HFF-Myc (cell line): ENCODE data around the gene S100A5.

Experiments
- DNase-seq: peaks from one replicate; pipeline ENCODE4 v3.0.0-alpha.2; 2011; ENCODE audit warnings: low read depth; ENCODE audit errors: extremely low read depth
- H3K4me3 ChIP-seq: replicated peaks from 2 replicates; pipeline ENCODE4 v1.5.1; 2011; ENCODE audit warnings: low read depth, mild to moderate bottlenecking, control low read depth, low read length
- TF ChIP-seq, protein P1 (sequence below): IDR thresholded peaks from 2 replicates; pipeline ENCODE4 v1.5.1; 2012; ENCODE audit warnings: mild to moderate bottlenecking, low read depth, low read length, control low read depth; ENCODE audit errors: missing control alignments

Gene S100A5

DNA sequence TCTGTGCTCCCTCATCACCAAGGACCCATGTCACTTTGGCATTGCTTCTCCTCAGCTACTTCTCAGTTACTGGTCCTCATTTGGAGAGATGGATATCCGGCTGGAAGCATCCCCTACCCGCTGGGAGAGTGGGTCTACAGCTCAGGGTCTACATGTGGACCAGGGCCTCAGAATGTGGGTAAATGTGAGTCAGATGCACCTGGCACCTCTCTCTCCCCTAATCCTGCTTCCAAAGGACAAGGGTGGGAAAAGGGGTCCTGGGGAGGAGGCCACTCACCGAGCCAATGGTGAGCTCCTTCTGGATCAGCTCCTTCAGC, 5.9 kb downstream of the S100A5 start:
- H3K4me3 ChIP-seq: peak overlapping the region; percentile 81
- DNase-seq: no peak
- TF ChIP-seq, protein P1, sequence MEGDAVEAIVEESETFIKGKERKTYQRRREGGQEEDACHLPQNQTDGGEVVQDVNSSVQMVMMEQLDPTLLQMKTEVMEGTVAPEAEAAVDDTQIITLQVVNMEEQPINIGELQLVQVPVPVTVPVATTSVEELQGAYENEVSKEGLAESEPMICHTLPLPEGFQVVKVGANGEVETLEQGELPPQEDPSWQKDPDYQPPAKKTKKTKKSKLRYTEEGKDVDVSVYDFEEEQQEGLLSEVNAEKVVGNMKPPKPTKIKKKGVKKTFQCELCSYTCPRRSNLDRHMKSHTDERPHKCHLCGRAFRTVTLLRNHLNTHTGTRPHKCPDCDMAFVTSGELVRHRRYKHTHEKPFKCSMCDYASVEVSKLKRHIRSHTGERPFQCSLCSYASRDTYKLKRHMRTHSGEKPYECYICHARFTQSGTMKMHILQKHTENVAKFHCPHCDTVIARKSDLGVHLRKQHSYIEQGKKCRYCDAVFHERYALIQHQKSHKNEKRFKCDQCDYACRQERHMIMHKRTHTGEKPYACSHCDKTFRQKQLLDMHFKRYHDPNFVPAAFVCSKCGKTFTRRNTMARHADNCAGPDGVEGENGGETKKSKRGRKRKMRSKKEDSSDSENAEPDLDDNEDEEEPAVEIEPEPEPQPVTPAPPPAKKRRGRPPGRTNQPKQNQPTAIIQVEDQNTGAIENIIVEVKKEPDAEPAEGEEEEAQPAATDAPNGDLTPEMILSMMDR: no peak

DNA sequence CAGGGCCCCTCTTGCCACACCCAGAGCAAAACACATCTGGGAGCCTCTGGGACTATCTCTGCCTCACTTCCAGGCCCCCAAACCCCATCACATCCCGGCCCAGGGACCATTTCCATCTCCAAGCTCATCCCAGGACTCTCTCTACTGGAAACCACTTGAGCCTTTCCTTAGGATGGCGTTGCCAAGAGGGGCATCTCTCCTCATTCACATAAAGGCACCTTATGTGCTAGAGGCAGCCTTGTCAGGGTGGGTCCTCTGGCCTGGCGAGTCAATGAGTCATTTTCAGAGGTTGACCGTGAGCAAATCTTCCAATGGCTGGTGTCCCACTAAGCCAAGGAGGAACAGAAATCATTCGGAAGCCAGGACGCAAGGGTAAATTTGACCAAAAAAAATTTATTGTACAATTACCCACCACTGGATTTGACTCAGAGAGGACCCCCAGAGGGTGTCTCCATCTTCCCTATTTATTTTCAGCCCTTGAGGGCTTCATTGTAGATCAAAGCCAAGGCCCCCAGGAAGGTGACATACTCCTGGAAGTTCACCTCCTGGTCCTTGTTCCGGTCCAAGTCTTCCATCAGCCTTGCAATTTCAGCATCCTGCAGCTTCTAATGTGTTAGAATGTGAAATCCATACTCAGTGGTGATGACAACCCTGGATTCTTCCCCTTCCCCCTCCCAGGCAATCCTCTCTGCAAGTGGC, 6.4 kb downstream of the S100A5 start:
- no peak for DNase-seq
- H3K4me3 ChIP-seq: peak overlapping the region; percentile 81
- TF ChIP-seq, protein P1: no peak

DNA sequence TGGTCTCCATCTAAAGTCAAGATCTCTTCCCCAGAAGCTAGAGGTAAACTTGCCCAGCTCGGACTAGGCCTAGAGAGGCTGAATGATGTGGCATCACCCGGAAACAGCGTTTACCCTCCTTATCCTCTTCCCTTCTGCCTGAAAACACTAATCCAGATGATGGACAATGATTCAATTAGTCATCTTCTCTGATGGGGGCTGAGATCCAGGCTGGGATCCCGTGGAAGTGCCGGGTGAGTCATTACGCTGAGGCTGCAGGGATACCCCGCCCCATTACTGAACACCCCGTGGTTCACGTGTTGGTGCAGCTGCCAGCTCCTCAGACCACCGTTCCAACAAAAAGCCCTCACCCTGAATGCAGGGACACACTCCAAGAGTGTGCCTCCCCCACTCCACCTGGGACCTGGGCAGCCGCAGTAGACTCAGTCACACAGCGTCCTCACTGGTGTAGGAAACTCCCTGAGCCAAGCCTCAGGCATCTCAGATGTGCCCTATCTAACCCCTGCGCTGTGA, 7.0 kb downstream of the S100A5 start:
- TF ChIP-seq, protein P1: no peak
- H3K4me3 ChIP-seq: peak overlapping the region; percentile 81
- DNase-seq: peak; percentile 88

DNA sequence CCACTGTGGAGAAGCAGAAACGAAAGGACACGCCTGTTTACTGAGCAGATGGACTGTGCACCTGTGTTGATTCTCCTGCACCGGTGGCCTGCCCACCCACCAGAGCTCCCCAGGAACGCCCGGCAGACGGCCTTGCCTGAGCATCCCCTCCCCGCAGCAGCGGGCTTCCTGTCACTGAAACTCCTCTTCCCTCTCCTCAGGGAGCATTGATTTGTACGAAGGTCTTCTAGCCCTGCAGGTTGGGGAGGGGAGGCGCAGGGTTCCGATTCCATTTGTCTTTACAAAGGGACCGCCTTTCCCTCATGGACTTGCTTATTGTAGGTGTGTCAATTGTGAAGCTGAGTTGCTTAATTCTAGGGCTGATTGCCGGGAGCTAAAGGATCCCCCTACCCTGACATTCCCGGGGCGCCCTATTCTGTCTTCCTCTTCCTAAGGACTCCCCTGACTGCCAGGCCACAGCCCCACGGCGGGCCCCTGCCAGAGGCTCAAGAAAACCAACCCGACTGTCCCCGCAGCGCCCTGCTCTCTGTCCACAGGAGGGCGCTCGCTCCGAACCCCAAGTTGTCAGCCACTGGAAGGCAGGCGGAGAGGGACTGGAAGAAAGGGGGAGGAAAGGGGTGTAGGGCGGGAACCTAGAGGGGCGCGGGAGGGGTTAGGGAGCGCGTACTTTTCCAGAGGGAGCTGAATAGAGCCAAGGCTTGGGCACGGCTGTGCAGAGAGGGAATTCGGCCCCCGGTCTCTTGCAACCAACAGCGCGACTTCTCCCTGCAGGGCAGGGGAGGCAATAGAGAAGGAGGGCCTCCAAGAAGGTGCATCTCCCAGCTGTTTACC, 7.8 kb downstream of the S100A5 start:
- TF ChIP-seq, protein P1: peak; percentile 94
- peak; percentile 80 for DNase-seq

DNA sequence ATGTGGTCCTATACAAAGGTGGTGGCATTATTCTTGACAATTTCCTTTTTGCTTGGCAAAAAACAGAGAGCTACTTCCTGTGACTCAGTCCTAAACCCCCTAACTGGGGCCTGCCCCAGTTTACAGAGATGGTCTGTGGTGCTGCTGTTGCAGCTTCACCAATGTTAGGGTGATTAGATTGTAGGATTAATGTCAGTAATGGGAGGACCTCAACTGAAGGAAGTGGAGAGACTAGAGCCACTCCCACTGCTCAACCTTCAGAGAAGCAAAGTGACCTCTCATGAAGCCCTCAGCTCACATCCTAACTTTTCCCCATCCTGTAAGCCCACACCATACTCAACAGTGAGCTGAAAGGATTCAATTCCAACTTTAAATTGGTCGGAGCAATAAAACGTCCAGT, 8.6 kb downstream of the S100A5 start:
- H3K4me3 ChIP-seq: no peak overlapping the region
- no peak for DNase-seq
- TF ChIP-seq, protein P1: no peak

More for the DNA sequence above, 7.8 kb downstream of the S100A5 start:
- H3K4me3 ChIP-seq: peak overlapping the region; percentile 81

DNA sequence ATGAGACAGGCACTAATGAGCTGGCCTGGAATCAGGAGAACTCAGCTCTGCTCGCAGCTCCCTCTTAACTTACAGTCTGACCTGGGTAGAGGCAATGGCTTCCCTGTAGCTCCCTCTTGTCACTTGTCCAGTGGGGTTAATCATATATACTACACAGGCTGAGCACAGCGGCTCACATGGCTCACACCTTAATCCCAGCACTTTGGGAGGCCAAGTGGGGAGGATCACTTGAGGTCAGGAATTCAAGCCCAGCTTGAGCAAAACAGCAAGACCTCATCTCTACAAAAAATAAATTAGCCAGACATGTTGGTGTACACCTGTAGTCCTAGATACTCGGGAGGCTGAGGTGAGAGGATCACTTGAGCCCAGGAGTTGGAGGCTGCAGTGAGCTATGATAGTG, 9.1 kb downstream of the S100A5 start:
- no peak for DNase-seq
- TF ChIP-seq, protein P1: no peak
- no peak overlapping the region for H3K4me3 ChIP-seq
